ENCODE data around the gene KIF5C. TPM values are rescaled to one million over a fixed set of nuclear protein-coding genes. Genes with fewer than 3 reads are reported as not detected.

The KIF5C gene
- total RNA-seq, 6 donors from 2014 or later = 0.44 to 1.6 (median 0.85) TPM

DNA sequence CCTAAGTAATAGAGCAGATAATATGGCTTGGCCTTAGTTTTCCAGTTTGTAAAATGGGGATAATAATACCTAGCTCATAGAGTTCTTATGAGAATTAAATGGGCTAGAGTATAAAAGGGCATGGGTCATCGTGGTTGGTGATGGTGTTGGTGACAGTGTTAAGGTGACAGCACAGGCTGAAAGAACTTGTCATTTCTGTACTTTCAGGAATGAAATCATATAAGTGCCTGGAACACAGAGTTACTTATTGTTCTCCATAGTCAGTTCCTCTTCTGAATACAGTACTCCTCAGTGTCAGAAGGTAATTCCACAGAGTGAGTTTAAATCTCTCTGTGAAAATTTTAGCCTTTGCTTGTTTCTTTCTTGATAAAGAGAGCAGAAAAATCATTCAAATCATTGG, 42.4 kb downstream of the KIF5C start:
- H3K36me3 ChIP-seq = no peaks in the 10 kb centered on the region
- H3K27me3 ChIP-seq = no peaks in the 10 kb centered on the region
- TF ChIP-seq EP300 (IDR thresholded peaks at IDR 0.05) = no peak
- DNase-seq (no peak), ATAC-seq (ENCODE audit: low FRiP score in 2 of 2) (no peak)
- no peaks in the 10 kb centered on the region for H3K4me1 ChIP-seq
- no peak overlapping the region for H3K4me3 ChIP-seq
- peaks cover 4 to 14% (median 10%) of the 10 kb centered on the region in 4 donors for H3K9me3 ChIP-seq
- H3K27ac ChIP-seq = no peak overlapping the region
- WGBS, 2 donors = 73 to 90% methylated on average over 1 of the region's 1 CpG

DNA sequence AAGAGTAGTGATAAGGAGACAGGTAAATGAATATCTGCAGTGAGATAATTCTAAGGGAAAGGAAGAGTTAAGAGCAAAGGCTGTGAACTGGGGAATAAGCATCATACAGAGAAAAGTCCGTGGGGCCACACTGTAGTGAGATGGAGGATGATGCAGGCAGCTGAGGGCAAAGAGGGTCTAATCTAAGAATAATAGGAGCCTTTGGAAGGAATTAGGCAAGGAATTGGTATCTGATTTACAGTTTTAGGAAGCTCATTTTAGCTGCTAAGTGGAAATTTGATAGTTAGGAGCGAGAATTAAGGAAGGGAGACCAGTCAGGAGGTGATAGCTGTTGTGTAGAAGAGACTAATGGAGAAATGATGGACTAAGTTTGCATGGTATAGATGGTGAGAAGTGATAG, 43.5 kb downstream of the KIF5C start:
- H3K27ac ChIP-seq = no peak overlapping the region
- TF ChIP-seq EP300 (IDR thresholded peaks at IDR 0.05) (no peak), POLR2AphosphoS5 (IDR thresholded peaks at IDR 0.05) (no peak), POLR2A (IDR thresholded peaks at IDR 0.05) (no peak)
- TF ChIP-seq, protein P1, sequence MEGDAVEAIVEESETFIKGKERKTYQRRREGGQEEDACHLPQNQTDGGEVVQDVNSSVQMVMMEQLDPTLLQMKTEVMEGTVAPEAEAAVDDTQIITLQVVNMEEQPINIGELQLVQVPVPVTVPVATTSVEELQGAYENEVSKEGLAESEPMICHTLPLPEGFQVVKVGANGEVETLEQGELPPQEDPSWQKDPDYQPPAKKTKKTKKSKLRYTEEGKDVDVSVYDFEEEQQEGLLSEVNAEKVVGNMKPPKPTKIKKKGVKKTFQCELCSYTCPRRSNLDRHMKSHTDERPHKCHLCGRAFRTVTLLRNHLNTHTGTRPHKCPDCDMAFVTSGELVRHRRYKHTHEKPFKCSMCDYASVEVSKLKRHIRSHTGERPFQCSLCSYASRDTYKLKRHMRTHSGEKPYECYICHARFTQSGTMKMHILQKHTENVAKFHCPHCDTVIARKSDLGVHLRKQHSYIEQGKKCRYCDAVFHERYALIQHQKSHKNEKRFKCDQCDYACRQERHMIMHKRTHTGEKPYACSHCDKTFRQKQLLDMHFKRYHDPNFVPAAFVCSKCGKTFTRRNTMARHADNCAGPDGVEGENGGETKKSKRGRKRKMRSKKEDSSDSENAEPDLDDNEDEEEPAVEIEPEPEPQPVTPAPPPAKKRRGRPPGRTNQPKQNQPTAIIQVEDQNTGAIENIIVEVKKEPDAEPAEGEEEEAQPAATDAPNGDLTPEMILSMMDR (IDR thresholded peaks at IDR 0.05) = no peak

DNA sequence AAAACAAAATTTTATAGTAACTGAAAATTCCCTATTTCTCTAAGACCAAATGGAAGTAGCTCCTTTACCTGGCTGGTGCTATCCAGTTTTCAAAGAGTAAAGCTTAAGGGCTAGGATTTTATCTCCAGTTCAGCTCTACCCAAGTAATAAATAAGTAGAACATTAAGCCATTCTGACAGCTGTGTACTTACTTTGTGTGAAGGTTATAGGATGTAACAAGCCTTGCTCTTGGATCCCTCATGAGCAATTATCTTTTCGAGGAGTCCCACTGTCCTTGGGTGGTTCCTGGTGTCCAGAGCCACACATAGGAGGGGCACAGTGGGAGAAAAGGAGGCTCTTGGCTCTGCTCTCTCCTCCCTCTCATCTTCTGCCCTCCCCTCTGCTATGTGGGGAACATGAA, 45.5 kb downstream of the KIF5C start:
- Histone ChIP-seq H3K27ac (no peak overlapping the region), H3K36me3 (no peaks in the 10 kb centered on the region), H3K4me3 (no peak overlapping the region), H3K4me1 (no peaks in the 10 kb centered on the region), H3K27me3 (no peaks in the 10 kb centered on the region), H3K9me3 (peaks cover 4 to 14% (median 10%) of the 10 kb centered on the region in 4 donors)
- 56 to 74% methylated on average over 1 of the region's 1 CpG for WGBS, 2 donors
- TF ChIP-seq, protein P1 (IDR thresholded peaks at IDR 0.05) = no peak
- TF ChIP-seq EP300 (IDR thresholded peaks at IDR 0.05) = no peak
- TF ChIP-seq POLR2AphosphoS5 (IDR thresholded peaks at IDR 0.05) = no peak
- TF ChIP-seq POLR2A (IDR thresholded peaks at IDR 0.05) = no peak
- ATAC-seq (ENCODE audit: low FRiP score in 2 of 2) (no peak), DNase-seq (no peak)

More for the DNA sequence above, 43.5 kb downstream of the KIF5C start:
- DNase-seq = no peak
- Histone ChIP-seq H3K36me3 (no peaks in the 10 kb centered on the region), H3K4me1 (no peaks in the 10 kb centered on the region), H3K9me3 (peaks cover 4 to 14% (median 10%) of the 10 kb centered on the region in 4 donors), H3K27me3 (no peaks in the 10 kb centered on the region), H3K4me3 (no peak overlapping the region)
- ATAC-seq (ENCODE audit: low FRiP score in 2 of 2) = no peak
- WGBS, 2 donors = 76% methylated on average over 2 of the region's 2 CpGs

DNA sequence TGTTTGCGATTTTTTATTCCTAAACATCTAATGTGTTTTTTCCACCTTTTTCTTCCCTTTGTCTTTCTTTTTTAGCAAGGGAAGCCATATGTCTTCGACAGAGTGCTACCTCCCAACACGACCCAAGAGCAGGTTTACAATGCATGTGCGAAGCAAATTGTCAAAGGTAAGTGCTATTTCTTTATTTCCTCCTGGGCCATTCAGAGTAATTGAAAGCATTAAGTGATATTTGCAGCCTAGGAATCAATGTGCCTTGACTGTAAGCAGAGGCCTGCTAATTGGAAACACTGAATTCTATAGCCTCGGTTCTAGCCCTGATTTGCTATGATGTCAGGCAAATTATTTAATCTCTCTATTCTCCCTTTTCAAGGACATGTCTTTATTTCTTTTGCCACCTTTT, 47.0 kb downstream of the KIF5C start:
- WGBS, 2 donors = 88 to 91% methylated on average over 5 of the region's 5 CpGs
- H3K27ac ChIP-seq = no peak overlapping the region
- TF ChIP-seq EP300 (IDR thresholded peaks at IDR 0.05) (no peak), POLR2A (IDR thresholded peaks at IDR 0.05) (no peak), POLR2AphosphoS5 (IDR thresholded peaks at IDR 0.05) (no peak)
- TF ChIP-seq, protein P1 (IDR thresholded peaks at IDR 0.05) = no peak
- no peaks in the 10 kb centered on the region for H3K36me3 ChIP-seq
- DNase-seq = no peak
- H3K4me3 ChIP-seq = no peak overlapping the region
- peaks cover 0 to 10% (median 2%) of the 10 kb centered on the region in 4 donors for H3K4me1 ChIP-seq
- H3K27me3 ChIP-seq = no peaks in the 10 kb centered on the region
- H3K9me3 ChIP-seq = peaks cover 4 to 14% (median 10%) of the 10 kb centered on the region in 4 donors
- ATAC-seq (ENCODE audit: low FRiP score in 2 of 2) = no peak

DNA sequence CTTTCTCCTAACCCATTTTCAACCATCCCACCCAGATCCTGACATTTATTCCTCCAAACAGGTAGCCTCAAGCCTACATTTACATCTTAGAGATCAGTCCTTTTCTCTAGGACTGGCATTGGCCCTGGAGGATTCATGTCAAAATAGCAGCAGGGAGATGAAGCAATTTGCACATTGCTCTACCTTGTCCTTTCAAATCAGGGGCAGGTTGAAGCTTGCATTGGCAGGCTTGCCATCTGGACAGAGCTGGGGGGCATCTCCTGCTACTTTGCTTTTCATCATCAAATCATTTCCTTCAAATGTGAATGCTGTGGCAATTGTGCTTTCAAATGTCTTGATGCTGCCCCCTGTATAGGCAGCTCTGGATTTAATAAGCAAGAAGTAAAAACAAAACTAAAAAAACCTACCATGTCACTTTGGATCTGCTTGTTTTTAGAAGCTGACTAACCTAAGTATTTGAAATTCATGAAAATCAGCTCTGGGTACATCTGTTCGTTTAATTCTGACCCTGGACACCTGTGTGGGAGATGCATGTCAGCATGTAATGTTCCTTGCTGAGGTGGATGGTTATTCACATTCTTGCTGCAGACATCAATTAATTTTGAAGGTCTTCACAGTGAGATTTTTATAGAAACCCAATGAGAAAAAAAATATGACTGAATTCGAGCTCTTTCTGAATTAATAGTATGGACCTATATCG, 47.9 kb downstream of the KIF5C start:
- Histone ChIP-seq H3K36me3 (no peaks in the 10 kb centered on the region), H3K27ac (no peak overlapping the region), H3K4me3 (no peak overlapping the region), H3K4me1 (peaks cover 0 to 11% (median 2%) of the 10 kb centered on the region in 4 donors), H3K27me3 (no peaks in the 10 kb centered on the region), H3K9me3 (peaks cover 4 to 14% (median 10%) of the 10 kb centered on the region in 4 donors)
- DNase-seq (no peak), ATAC-seq (ENCODE audit: low FRiP score in 2 of 2) (no peak)
- TF ChIP-seq, protein P1 (IDR thresholded peaks at IDR 0.05) = no peak
- TF ChIP-seq POLR2AphosphoS5 (IDR thresholded peaks at IDR 0.05) (no peak), EP300 (IDR thresholded peaks at IDR 0.05) (no peak), POLR2A (IDR thresholded peaks at IDR 0.05) (no peak)
- WGBS, 2 donors = 82 to 85% methylated on average over 3 of the region's 3 CpGs
